SIG-M5 treated with dmso at 0.1 percent for 504 hours (cell line): ENCODE results near the gene SELENON.

Experiments used
- DNase-seq: peaks from one replicate; lab custom pipeline; 2025; ENCODE audit not compliant: unreplicated experiment; lab: John Stamatoyannopoulos, UW

SELENON gene, protein sequence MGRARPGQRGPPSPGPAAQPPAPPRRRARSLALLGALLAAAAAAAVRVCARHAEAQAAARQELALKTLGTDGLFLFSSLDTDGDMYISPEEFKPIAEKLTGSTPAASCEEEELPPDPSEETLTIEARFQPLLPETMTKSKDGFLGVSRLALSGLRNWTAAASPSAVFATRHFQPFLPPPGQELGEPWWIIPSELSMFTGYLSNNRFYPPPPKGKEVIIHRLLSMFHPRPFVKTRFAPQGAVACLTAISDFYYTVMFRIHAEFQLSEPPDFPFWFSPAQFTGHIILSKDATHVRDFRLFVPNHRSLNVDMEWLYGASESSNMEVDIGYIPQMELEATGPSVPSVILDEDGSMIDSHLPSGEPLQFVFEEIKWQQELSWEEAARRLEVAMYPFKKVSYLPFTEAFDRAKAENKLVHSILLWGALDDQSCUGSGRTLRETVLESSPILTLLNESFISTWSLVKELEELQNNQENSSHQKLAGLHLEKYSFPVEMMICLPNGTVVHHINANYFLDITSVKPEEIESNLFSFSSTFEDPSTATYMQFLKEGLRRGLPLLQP

DNA sequence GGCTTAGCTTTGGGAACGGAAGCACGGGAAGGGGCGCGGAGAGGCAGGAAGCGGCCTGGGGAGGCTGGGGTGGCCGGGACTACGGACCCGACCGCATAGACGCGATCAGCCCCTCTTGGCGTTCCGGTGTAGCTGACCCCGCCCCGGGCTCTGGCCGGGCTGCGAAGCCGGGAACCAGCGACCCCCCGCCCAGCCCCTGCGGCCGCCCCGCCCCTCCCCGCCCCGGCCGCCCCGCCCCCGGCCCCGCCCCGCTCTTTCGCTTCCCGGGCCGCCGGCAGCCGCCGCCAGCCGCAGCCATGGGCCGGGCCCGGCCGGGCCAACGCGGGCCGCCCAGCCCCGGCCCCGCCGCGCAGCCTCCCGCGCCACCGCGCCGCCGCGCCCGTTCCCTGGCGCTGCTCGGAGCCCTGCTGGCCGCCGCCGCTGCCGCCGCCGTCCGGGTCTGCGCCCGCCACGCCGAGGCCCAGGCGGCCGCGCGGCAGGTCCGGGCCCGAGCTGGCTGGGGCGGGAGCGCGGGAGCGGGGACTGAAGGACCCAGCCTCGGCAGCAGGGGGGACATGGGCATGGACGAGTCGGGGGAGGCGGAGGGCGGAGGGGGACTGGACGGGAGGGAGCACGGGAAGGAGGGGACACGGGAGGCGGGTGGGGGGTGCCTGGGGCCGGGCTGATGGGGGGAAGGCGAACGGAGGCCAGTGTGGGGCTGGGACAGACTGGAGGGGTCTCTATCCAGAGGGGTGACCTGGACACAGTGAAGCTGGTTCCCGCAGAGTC is at the start of gene SELENON:
Gene SELENON, plus strand, starts transcription at position 259 of the 768 bp plus-strand sequence. Its CDS starts 38 bp downstream, at position 297.
- no peak for DNase-seq

GRCh38 chr1:25750923-25751605 is 48.9 kb upstream of the SELENON start:
- DNase-seq: no peak

- DNase-seq: no peak
Measured at GRCh38 chr1:25754470-25755181, 45.4 kb upstream of the SELENON start.

DNA sequence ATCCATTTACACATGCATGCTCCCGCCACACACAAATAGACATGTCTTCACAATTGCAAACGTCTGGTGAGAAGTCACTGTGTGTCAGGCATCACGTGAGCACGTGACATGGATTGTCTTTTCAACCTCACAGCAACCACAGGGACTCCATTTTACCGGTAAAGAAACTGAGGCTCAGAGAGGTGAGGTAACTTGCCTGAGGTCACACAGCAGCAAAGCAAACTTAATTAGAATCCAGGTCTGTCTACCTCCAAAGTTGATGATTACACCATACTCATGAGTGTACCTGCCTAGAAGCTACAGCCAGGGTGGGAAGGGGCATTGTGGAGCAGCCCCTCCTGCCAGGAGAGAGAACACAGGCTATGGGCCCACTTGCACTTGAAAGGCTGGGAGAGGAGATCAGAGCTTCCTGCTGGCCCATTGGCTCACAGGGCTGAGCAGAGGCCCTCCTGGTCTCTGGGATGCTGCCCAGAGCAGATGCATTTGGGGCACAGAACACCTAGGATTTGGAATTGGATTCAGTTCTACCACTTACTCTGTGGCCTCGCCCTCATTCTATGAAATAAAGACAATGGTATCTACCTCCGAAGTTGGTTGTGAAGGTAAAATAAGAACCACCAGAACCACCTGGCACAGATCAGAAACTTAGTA is 44.4 kb upstream of the SELENON start:
- DNase-seq: no peak

- DNase-seq: no peak
Measured at GRCh38 chr1:25756215-25756614, 43.8 kb upstream of the SELENON start.

- DNase-seq: no peak
Measured at GRCh38 chr1:25757151-25757845, 42.7 kb upstream of the SELENON start.

GRCh38 chr1:25757846-25758185 is 42.2 kb upstream of the SELENON start:
- no peak for DNase-seq

DNA sequence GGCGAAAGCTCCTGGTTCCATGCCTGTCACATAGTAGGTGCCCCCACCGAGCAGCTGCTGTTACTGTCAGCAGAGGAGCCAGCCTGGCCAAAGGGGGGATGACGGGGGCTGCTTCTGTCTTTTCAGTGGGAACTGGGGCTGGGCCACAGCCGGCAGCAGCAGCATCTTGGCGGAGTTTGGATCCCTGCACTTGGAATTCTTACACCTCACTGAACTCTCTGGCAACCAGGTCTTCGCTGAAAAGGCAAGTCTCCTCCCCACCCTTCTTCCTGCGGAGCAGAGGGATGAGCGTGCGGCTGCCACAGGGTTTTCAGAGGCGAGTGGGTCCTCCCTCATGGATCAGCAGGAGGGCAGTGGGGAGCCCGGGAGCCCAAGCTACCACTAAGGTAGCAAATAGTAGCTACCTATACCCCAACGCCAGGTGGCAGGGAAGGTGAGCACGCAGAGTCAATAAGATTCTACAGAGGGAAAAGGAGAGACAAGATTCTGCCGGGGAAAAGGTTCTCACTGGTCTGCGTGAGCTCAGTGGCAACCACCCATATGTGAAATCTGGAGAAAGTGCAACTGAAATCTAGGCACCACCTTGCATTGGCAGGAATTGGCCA is 41.4 kb upstream of the SELENON start:
- no peak for DNase-seq

DNA sequence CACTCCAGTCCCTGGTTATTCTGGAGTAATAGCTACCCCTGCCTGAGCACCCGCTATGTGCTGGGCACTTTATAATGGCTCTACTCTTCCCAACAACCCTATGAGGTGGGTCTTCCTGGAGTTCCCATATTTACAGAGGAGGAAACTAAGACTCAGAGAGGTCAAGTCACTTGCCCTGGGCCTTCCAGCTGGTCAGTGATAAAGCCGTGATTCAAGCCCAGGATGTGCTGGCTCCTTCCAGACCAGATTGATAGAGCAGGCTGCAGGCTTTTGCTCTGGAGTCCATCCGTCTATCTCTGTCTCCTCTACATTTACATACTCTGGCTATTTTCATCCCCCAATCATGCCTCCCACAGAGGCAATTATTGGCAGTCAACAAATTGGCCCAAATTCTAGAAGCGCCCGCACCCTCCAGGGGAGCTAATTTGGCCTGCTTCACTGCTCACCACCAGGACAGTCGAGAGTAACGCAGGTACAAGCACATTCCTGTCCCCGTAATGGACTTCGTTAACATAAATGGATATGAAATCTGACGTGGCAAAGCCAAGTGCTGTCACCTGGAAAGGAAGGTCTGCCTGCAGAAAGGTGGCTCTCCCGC is 39.8 kb upstream of the SELENON start:
- DNase-seq: no peak

DNA sequence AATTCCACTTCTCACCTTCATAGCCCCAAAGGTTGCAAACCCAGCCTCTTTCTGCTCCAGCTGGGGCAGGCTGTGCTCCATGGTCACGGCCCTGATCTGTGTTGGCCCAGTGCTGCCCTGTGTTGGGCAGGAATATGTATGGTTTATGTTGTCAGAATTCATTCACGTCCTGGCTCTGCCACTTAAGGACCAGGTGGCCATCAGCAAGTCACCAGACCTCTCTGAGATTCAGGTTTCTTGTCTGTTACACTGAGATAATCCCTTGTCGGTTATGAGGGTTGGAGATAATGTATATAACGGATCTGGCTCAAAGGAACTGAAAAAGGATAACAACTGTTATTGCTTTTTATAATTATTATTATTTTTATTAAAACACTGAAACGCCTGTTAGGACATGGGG is 39.1 kb upstream of the SELENON start:
- DNase-seq: no peak

GRCh38 chr1:25763493-25763892 is 36.5 kb upstream of the SELENON start:
- DNase-seq: no peak

DNA sequence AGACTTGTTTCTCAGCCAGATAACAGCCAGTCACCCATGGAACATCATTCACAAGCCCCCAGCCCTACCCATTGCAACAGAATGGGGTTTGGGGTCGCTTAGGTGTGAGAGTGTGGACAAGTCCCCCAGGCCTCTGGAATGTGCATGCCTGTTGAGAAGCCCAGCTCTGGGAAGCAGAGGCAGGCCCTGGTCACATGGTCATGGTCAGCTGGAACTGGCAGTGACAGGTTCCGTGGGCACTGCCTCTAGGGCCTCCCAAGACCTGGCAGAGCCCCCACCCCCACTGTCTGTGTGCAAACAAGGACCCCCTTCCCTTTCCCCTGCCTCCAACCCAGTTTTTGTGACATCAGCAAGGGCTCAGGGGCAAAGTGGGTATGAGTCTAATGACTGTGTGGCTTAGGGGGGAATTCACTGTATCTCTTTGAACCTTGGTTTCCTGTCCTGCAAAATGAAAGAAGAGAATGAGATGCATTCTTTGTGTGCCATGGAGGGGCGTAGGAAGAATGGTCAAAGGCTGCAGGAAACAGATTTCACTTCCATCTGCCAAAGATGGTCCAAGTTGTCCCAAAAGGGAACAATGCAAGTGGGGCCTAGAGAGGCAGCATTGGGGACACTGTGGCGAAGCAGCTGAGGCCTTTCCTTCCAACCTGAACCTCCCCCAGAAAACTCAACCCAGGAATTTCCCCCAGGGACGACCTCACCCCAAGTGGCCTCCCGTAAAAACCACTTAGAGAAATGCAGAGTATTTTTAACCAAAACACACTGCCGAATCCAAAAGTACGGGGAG is 34.7 kb upstream of the SELENON start:
- no peak for DNase-seq

GRCh38 chr1:25765923-25766589 is 33.9 kb upstream of the SELENON start:
- no peak for DNase-seq

- DNase-seq: no peak
Measured at GRCh38 chr1:25766721-25767436, 33.1 kb upstream of the SELENON start.

GRCh38 chr1:25767437-25767770 is 32.6 kb upstream of the SELENON start:
- DNase-seq: no peak

GRCh38 chr1:25768999-25769398 is 31.0 kb upstream of the SELENON start:
- no peak for DNase-seq
